Gastroesophageal sphincter (tissue), 4 donors: ENCODE results near the gene TXNDC11. TPM values are rescaled to one million over a fixed set of nuclear protein-coding genes. Genes with fewer than 3 reads are reported as not detected.
"Not testable (repeated sequence)": the region's sequence is repeated elsewhere in the genome, so short reads cannot be mapped to it uniquely, and the experiment has no call there.

Experiments
- ATAC-seq: fragments of 150-250 bp; one replicate; pipeline ENCODE4 v1.9.1; 2016; ENCODE audit warnings: mild to moderate bottlenecking, moderate library complexity
- H3K27ac ChIP-seq, 4 donors: fragments of 200-600 bp; sonication (generic) in 3 of 4; 1 replicate in 3 of 4; 2 replicates in 1 of 4; pipeline ENCODE4 v1.5.1; 2016 to 2019
- H3K27me3 ChIP-seq: fragments of 200-600 bp; sonication (generic); one replicate; pipeline ENCODE4 v1.5.1; 2019
- H3K36me3 ChIP-seq, 2 donors: fragments of 200-600 bp; sonication (generic); one replicate each; pipeline ENCODE4 v1.5.1; 2019; ENCODE audit warnings: control low read depth in 1 of 2
- H3K4me1 ChIP-seq, 3 donors: fragments of 200-600 bp; sonication (generic); 1 replicate in 2 of 3; 2 replicates in 1 of 3; pipeline ENCODE4 v1.5.1; 2016 to 2019; ENCODE audit warnings: control low read depth in 2 of 3
- H3K4me3 ChIP-seq, 2 donors: fragments of 200-600 bp; sonication (generic); one replicate each; pipeline ENCODE4 v1.5.1; 2019; ENCODE audit warnings: mild to moderate bottlenecking in 1 of 2, moderate library complexity in 1 of 2
- H3K9me3 ChIP-seq, 3 donors: fragments of 200-600 bp; sonication (generic); one replicate each; pipeline ENCODE4 v1.5.1; 2017 to 2019; ENCODE audit warnings: control low read depth in 2 of 3
- CTCF ChIP-seq, 4 experiments: fragments of 200-600 bp in 2 of 4; fragments of 450-650 bp in 2 of 4; sonication (generic) in 1 of 4; IDR thresholded peaks; one replicate each; pipeline ENCODE4 v1.5.1; 2017 to 2019; ENCODE audit warnings: antibody characterized with exemption in 4 of 4, mild to moderate bottlenecking in 2 of 4, moderate library complexity in 2 of 4
- EP300 ChIP-seq: sonication (generic); formaldehyde crosslinking; IDR thresholded peaks from one replicate; pipeline ENCODE4 v1.6.1; 2017; ENCODE audit warnings: antibody characterized with exemption, mild to moderate bottlenecking
- POLR2A ChIP-seq, 2 donors: fragments of 450-650 bp; IDR thresholded peaks; one replicate each; pipeline ENCODE4 v1.6.1; 2017; ENCODE audit warnings: antibody characterized with exemption in 2 of 2, mild to moderate bottlenecking in 2 of 2, moderate library complexity in 1 of 2
- POLR2AphosphoS5 ChIP-seq: sonication (generic); formaldehyde crosslinking; IDR thresholded peaks from one replicate; pipeline ENCODE4 v1.6.1; 2017; ENCODE audit warnings: antibody characterized with exemption
- WGBS, 2 donors: methylation state at CpG; one replicate each; pipeline ENCODE4 v1.1.5; 2018; ENCODE audit warnings: low coverage in 1 of 2; 5-methylcytosine and 5-hydroxymethylcytosine counted together
- total RNA-seq, 4 donors: library from RNA; depleted of rRNA; stranded (reverse); fragments of >200 nt; gene quantifications; one replicate each; pipeline ENCODE4 v1.1.0, GENCODE V29; 2016

The TXNDC11 gene
- total RNA-seq, result 10 to 100 TPM; 30.2 to 53.5 (median 46.4) TPM

- peak; percentile 97 for ATAC-seq
- no peaks in the 10 kb centered on the region for H3K36me3 ChIP-seq
- H3K27me3 ChIP-seq, result no peaks in the 10 kb centered on the region
- peak within 1 kb of the TSS; percentile 90 to 99 (median 96) for H3K27ac ChIP-seq
- peak within 1 kb of the TSS; percentile 72 to 89 for H3K4me3 ChIP-seq
- peaks cover 0 to 50% (median 0%) of the 10 kb centered on the region in 3 donors for H3K4me1 ChIP-seq
- H3K9me3 ChIP-seq, result no peaks in the 10 kb centered on the region
- 2% methylated on average over 9 of the region's 96 CpGs; no CpG with 5 or more reads in 1 of the 2 donors for WGBS, 2 donors
- peak; percentile 98 to 99 for TF ChIP-seq POLR2A (IDR thresholded peaks at IDR 0.05)
- TF ChIP-seq CTCF (IDR thresholded peaks at IDR 0.05), result peak in 1 of 4 experiments; percentile 20
- no peak for TF ChIP-seq EP300
- peak; percentile 83 for TF ChIP-seq POLR2AphosphoS5
Measured at GRCh38 chr16:11742536-11743307, at the start of gene TXNDC11. Gene TXNDC11, minus strand, starts transcription at chr16:11742857. Its CDS starts 127 bp downstream, at chr16:11742730.

- TF ChIP-seq POLR2AphosphoS5 (no peak), POLR2A (IDR thresholded peaks at IDR 0.05) (no peak), CTCF (IDR thresholded peaks at IDR 0.05) (no peak), EP300 (no peak)
- no peak for ATAC-seq
- H3K27ac ChIP-seq, result peak overlapping the region in 3 of 4 donors; percentile 59 to 99 (median 99)
Measured at GRCh38 chr16:11791144-11791828, 48.6 kb upstream of the TXNDC11 start.

GRCh38 chr16:11788914-11789313 lies 46.3 kb upstream of the TXNDC11 start:
- peaks cover 6 to 83% (median 20%) of the 10 kb centered on the region in 3 donors for H3K4me1 ChIP-seq
- H3K9me3 ChIP-seq, result no peaks in the 10 kb centered on the region
- H3K27me3 ChIP-seq, result no peaks in the 10 kb centered on the region
- H3K27ac ChIP-seq, result no peak overlapping the region
- H3K4me3 ChIP-seq, result no peak overlapping the region
- 88 to 95% methylated on average over 3 of the region's 3 CpGs for WGBS, 2 donors
- TF ChIP-seq CTCF (IDR thresholded peaks at IDR 0.05) (no peak), EP300 (no peak), POLR2AphosphoS5 (no peak)
- ATAC-seq, result no peak
- H3K36me3 ChIP-seq, result peaks cover 0 to 12% of the 10 kb centered on the region in 2 donors

More at GRCh38 chr16:11791144-11791828, 48.6 kb upstream of the TXNDC11 start:
- peaks cover 0 to 12% of the 10 kb centered on the region in 2 donors for H3K36me3 ChIP-seq
- H3K9me3 ChIP-seq, result no peaks in the 10 kb centered on the region
- no peak overlapping the region for H3K4me3 ChIP-seq
- 40 to 67% methylated on average over 1 to 8 of the region's 8 CpGs for WGBS, 2 donors
- no peaks in the 10 kb centered on the region for H3K27me3 ChIP-seq
- peaks cover 5 to 87% (median 28%) of the 10 kb centered on the region in 3 donors for H3K4me1 ChIP-seq

- Histone ChIP-seq H3K36me3 (peaks cover 0 to 11% of the 10 kb centered on the region in 2 donors), H3K4me1 (peaks cover 14 to 83% (median 23%) of the 10 kb centered on the region in 3 donors), H3K27ac (peak overlapping the region in 3 of 4 donors; percentile 8 to 89 (median 86))
- H3K9me3 ChIP-seq, H3K4me3 ChIP-seq, H3K27me3 ChIP-seq, ATAC-seq: not testable (repeated sequence)
- WGBS, 2 donors, result 91 to 92% methylated on average over 2 to 13 of the region's 13 CpGs
Measured at GRCh38 chr16:11784980-11785599, 42.4 kb upstream of the TXNDC11 start.

- peak overlapping the region; percentile 59 to 89 (median 84) for H3K27ac ChIP-seq
- not testable (repeated sequence) for H3K36me3 ChIP-seq, ATAC-seq, H3K27me3 ChIP-seq, H3K9me3 ChIP-seq, H3K4me3 ChIP-seq
- peaks cover 14 to 85% (median 23%) of the 10 kb centered on the region in 3 donors for H3K4me1 ChIP-seq
- WGBS, 2 donors, result 90 to 92% methylated on average over 2 to 5 of the region's 6 CpGs
Measured at GRCh38 chr16:11784381-11784780, 41.7 kb upstream of the TXNDC11 start.
